Left colon (tissue), 2 donors: ENCODE data around the gene FAM162A. TPM values are rescaled to one million over a fixed set of nuclear protein-coding genes. Genes with fewer than 3 reads are reported as not detected.
A peak's percentile ranks its signal among the peaks of the same experiment; 100 is the strongest.
"Not testable (repeated sequence)": the region's sequence is repeated elsewhere in the genome, so short reads cannot be mapped to it uniquely, and the experiment has no call there.

ENCODE experiments used
- ATAC-seq: fragments of 200-7000 bp; cut with Tn5 transposase; one replicate; pipeline ENCODE4 v1.9.1; 2020; ENCODE audit warnings: mild to moderate bottlenecking, moderate library complexity
- DNase-seq, 2 donors: peaks; one replicate each; pipeline ENCODE4 v3.0.0-alpha.2; 2020
- intact Hi-C, 2 donors: fragments of 100-400 bp; cut with DNase I in 1 of 2; cut with micrococcal nuclease in 1 of 2; formaldehyde crosslinking; loops; one replicate each; pipeline versions ENCODE4 v1.11.2 to v1.14.0; 2022; cut with DNase I, micrococcal nuclease
- total RNA-seq, 2 donors: library from RNA; stranded (reverse); fragmentation: NEBNext Ultra II Directional; extraction: Animal tissue kit (Norgen Biotek cat#: 25700); gene quantifications; one replicate each; pipeline ENCODE4 v1.2.1, GENCODE V29; 2021
- donor health status: DM: no; HTN: no; CAD: no.
- donor health status: DM: yes; HTN: yes; CAD: no.

The FAM162A gene
- total RNA-seq, 2 donors from 2014 or later = 207 to 212 TPM

GRCh38 chr3:122410111-122410510 lies 26.1 kb downstream of the FAM162A start:
- ATAC-seq (no peak), DNase-seq (no peak)
- intact Hi-C loops = no loop called here

- DNase-seq (no peak), ATAC-seq (no peak)
- intact Hi-C loops = no loop called here
These were observed 26.7 kb downstream of the FAM162A start for GRCh38 chr3:122410639-122411038.

GRCh38 chr3:122414391-122414790 lies 30.4 kb downstream of the FAM162A start:
- DNase-seq (no peak), ATAC-seq (no peak)
- intact Hi-C loops = no loop called here

- peak; percentile 56 for ATAC-seq
- intact Hi-C loops = no loop called here
- peak; percentile 41 to 70 for DNase-seq
These were observed 31.2 kb downstream of the FAM162A start for GRCh38 chr3:122415104-122415744.

- intact Hi-C loops = no loop called here
- DNase-seq = peak; percentile 98
- peak; percentile 92 for ATAC-seq
These were observed 32.0 kb downstream of the FAM162A start, which contains the start of gene WDR5B for GRCh38 chr3:122415762-122416654. Gene WDR5B, minus strand, starts transcription at chr3:122416062. Its CDS starts 534 bp downstream, at chr3:122415528.

GRCh38 chr3:122416966-122417365 lies 33.0 kb downstream of the FAM162A start:
- DNase-seq = peak in 1 of 2 donors; percentile 18
- no peak for ATAC-seq
- intact Hi-C loops = no loop called here

- intact Hi-C loops = no loop called here
- DNase-seq = no peak
- ATAC-seq = no peak
These were observed 37.1 kb downstream of the FAM162A start for GRCh38 chr3:122421101-122421500.

GRCh38 chr3:122421836-122422235 lies 37.9 kb downstream of the FAM162A start:
- intact Hi-C loops = no loop called here
- ATAC-seq (no peak), DNase-seq (no peak)

GRCh38 chr3:122427857-122428471 lies 44.0 kb downstream of the FAM162A start:
- intact Hi-C loops = no loop called here
- DNase-seq (no peak), ATAC-seq (no peak)

GRCh38 chr3:122430371-122430770 lies 46.4 kb downstream of the FAM162A start:
- DNase-seq = no peak
- intact Hi-C loops = no loop called here
- ATAC-seq = no peak

GRCh38 chr3:122435950-122436349 lies 52.0 kb downstream of the FAM162A start:
- ATAC-seq = no peak
- intact Hi-C loops = no loop called here
- no peak for DNase-seq

GRCh38 chr3:122443090-122443489 lies 59.1 kb downstream of the FAM162A start:
- no peak for DNase-seq
- intact Hi-C loops = no loop called here
- no peak for ATAC-seq

GRCh38 chr3:122443762-122444490 lies 59.9 kb downstream of the FAM162A start:
- DNase-seq, intact Hi-C loops, ATAC-seq: not testable (repeated sequence)

GRCh38 chr3:122444491-122444887 lies 60.5 kb downstream of the FAM162A start:
- ATAC-seq, intact Hi-C loops, DNase-seq: not testable (repeated sequence)

- DNase-seq, intact Hi-C loops, ATAC-seq: not testable (repeated sequence)
These were observed 64.2 kb downstream of the FAM162A start for GRCh38 chr3:122448218-122448617.

- DNase-seq (no peak), ATAC-seq (no peak)
- intact Hi-C loops = no loop called here
These were observed 67.4 kb downstream of the FAM162A start for GRCh38 chr3:122451371-122451770.

GRCh38 chr3:122456074-122456473 lies 72.1 kb downstream of the FAM162A start:
- intact Hi-C loops = no loop called here
- ATAC-seq = no peak
- no peak for DNase-seq

- intact Hi-C loops = no loop called here
- DNase-seq (no peak), ATAC-seq (no peak)
These were observed 73.7 kb downstream of the FAM162A start for GRCh38 chr3:122457706-122458105.

- DNase-seq = no peak
- intact Hi-C loops = no loop called here
- ATAC-seq = peak; percentile 53
These were observed 75.0 kb downstream of the FAM162A start for GRCh38 chr3:122458992-122459391.
